GM18861 (cell line): Measurements from ENCODE around the gene ALK.
"Not testable (repeated sequence)": the region's sequence is repeated elsewhere in the genome, so short reads cannot be mapped to it uniquely, and the experiment has no call there.

Experiments
- ATAC-seq: cut with Tn5 transposase; IDR thresholded peaks from one replicate; pipeline ENCODE4 v1.9.1; 2021; ENCODE audit not compliant: unreplicated experiment

Gene ALK

DNA sequence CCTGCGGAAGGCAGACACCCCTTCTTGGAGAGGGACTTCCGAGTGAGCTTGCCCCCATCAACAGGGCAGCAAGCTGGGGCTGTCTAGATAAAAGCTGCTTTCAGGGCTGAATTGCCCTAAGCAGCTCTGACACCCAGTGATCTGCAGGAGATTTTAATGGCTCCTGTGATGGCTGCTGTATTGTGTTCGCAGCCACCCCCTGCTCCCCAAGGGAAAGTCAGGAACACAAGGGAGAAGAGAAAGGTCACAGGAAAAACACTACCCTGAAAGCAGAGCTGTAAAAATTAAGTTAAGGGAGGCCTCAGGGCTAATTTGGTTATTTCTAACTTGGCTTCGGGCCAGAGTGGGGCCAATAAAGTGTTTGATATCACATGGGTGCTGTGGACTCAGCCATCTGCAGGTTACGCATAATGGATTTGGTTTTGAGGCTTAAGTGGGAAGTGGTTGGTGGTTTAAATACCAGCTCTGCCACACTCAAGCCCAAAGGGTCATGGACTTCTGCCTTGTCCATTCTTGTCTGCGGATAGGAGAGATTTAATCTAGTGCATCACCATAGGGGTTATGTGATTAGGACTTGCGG lies 658.6 kb downstream of the ALK start:
- no peak for ATAC-seq

- no peak for ATAC-seq
These were observed 660.4 kb downstream of the ALK start for GRCh38 chr2:29261003-29261402.

GRCh38 chr2:29260142-29260772 lies 661.1 kb downstream of the ALK start:
- no peak for ATAC-seq

DNA sequence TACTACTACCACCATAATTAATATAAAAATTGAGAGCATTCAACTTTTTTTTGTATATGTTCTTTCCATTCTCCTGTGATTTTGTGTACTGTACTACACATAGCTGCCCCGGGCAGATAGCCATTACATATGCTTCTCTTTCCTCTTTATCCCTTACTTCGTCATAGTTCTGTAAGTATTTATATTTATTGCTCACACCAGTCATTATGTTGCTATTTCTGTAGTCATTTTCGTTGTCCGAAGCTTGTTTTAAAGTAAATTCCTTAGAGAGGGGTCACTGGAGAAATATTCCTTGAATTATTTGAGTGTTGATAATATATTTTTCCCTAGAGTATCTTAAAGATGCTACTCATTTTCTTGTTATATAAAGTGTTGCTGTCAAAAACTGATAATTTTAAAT lies 662.2 kb downstream of the ALK start:
- no peak for ATAC-seq

DNA sequence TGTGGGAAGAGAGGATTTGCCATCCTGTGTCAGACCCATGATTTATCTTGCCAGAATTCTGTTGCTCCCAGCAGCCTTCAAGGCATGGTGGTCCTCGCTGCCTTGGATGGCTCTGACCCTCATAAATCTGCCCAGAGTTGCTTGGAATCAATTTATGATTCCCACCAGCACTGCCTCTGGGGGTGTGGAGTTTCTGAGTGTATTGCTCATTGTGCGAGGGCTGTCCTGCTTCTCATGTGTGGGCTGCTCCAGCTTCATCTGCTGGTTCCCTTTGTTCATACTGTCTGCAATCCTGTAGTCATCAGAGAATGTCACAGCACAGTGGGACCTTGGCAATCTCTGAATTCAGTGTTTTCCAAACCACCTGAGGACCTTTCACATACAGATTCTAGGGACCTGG lies 666.4 kb downstream of the ALK start:
- ATAC-seq = no peak

DNA sequence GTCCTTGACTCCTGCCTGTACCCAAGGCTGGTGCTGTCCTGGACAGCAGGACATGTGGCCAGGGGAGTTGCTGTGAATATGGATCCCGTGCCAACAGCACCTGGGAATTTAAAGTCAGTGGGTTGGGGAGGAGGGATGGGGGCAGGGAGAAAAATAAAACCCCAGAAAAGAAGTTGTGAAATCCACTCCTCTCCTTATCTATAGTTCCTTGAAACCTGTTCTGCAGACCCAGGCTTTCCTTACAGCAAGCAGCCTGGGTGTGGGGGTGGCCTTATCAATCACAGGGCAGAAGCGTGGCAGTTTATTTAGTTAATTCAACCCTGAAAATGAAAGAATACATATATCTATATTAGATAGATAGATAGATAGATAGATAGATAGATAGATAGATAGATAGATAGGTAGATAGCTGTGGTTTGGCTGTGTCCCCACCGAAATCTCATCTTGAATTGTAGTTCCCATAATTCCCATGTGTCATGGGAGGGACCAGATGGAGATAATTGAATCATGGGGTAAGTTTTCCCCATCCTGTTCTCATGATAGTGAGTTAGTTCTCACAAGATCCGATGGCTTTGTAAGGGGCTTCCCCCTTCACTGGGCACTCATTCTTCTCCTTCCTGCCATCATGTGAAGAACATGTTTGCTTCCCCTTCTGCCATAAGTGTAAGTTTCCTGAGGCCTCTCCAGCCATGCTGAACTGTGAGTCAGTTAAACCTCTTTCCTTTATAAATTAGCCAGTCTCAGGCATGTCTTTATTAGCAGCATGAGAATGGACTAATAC lies 667.7 kb downstream of the ALK start:
- ATAC-seq = not testable (repeated sequence)

DNA sequence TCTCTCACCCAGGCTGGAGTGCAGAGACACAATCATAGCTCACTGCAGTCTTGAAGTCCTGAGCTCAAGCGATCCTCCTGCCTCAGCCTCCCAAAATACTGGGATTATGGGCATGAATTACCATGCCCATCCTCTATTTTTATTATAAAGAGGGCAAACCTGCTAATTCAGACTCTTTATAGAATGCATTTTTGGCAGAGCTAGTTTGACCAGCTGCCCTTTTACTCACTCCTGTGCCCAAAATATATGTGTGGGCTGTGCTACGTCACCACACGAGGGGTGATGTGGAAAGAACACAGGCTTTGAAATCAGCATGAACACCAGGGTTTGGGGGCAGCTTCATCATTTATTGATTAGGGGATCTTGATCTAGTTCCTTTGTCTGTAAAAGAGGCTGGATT lies 668.4 kb downstream of the ALK start:
- ATAC-seq = no peak

GRCh38 chr2:29251406-29251805 lies 670.0 kb downstream of the ALK start:
- no peak for ATAC-seq

DNA sequence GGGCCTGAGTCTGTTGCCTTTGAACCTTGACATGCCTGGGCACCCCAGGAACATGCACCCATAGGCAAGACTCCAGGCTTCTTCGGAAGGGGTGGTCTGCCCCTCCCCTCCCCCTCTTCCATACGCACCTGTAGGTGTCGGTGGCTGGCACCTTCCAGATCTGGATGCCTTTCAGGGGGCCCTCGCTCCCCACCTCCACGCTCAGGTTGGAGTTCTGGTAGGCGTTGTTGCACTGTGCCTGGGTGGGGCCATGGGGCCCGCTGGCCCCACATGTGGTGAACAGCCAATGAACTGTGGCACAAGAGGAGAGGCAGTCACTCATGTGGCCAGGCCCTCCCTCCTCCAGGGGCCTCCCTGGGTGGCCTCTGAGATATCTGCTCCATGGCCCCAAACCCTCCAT lies 670.4 kb downstream of the ALK start:
- ATAC-seq = no peak

- no peak for ATAC-seq
These were observed 671.6 kb downstream of the ALK start for GRCh38 chr2:29249666-29250253.

DNA sequence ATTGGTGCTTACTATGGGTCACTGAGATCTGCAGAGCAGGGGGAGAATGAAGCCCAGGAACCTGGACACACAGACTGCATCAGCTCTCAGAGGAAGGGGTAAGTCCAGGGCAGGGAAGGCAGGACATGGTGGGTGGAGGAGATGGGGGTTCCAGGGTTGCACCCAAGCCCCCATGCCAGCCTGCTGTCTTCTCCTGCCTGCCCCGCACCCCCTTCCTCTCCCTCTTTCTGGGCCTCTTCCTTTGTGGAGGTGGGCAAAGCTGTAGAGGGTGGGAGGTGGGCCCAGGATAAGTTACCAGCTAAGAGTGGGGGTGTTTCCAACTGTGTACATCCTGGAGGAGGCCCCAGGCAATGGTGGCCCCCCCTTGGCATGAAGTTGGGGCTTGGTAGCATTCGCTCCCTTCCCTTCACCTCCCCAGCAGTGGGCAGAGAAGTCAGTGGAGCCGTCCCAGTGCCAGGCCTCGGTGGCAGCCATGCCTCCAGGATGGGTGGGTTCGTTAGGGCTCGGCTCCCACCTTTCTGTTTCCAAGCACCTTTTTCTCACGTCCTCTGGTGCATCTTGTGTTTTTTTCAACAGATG lies 674.0 kb downstream of the ALK start:
- peak; percentile 10 for ATAC-seq

DNA sequence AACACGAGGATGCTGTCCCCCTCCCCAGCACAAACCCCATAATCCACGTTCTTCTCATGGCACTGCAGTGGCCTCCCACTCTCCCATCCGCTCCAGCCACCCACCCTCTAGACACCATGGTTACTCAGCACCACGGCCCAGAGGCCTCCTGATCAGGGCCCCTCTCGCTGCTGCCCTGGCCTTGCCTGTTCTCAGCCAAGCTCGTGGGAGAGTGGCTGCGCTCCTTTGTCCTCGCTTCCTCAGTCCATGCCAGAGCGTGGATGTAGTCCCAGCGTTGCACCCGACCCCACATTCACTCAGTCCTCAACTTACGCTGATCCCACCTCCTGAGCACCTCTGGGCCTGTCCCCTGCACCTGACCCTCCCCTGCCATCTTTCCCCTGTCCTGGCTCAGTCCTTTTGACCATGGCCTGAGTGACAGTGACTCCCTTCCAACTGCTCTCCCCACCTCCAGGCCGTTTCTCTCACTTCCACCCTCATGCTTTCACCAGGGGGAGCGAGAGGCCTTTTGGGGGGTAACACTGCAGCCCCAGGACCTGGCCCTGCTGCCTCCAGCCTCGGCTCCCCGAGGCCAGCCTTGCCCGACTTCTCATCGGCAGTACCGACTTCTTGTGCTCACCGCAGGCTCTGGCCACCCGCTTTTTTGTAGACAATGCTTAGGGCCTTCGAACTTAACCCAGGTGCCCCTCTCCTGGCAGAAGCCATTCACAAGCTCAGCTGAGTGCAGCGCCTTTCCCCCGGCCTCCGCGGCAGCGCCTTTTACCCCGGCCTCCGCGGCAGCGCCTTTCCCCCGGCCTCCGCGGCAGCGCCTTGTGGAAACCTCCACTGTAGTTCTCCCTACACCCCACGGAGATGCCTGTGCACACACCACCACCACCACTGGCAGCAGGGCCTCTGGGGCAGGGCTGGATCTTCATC lies 674.7 kb downstream of the ALK start:
- no peak for ATAC-seq

GRCh38 chr2:29245742-29246382 lies 675.5 kb downstream of the ALK start:
- no peak for ATAC-seq

GRCh38 chr2:29245035-29245741 lies 676.2 kb downstream of the ALK start:
- ATAC-seq = not testable (repeated sequence)

- no peak for ATAC-seq
These were observed 678.6 kb downstream of the ALK start for GRCh38 chr2:29242621-29243375.

DNA sequence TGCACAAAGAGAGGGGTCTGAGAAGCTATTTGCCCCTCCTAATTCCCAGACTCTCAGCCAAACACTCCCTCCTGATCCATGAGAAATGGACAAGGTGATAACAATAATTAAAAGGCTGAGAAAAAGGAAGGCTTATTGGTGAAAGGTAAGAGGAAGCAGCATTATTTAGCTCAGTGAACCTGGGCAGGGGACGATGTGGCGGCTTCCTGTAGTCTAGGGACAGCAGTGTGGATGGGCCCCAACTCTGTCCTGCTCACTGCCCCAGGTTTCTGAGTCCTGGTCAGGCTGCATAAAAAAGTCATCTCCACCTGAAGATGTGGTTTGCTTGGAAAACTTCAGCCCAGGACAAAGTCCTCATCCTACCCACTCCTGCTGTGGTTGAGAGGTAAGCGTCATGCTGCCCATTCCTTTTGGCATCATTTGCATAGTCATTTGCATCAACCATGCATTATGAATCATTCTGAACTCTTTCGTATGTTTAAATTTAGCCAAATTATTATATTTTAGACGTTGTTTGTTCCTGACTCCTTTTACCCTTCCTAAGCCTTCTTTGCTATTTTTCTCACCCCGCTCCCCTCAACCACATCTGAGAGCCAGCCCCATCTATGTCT lies 679.3 kb downstream of the ALK start:
- ATAC-seq = no peak

- no peak for ATAC-seq
These were observed 680.0 kb downstream of the ALK start for GRCh38 chr2:29241341-29241740.

DNA sequence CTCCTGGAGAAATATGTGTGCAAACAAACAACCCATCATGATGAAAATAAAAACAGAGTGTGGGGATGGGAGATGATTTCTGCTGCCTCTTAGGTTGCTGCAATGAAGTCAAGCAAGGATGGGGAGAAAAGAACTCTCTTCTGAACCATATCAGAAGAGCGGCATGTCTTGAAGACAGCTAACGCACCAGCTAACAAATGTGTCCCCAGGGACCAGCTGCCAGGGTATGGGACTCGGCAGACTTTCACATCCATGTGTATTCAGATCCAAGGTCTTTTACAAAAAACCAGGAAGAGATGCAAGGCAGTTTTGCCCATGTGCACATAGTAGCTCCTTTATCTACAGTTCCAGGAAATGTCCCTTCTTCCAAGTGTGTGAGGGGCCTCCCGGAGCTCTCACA lies 680.8 kb downstream of the ALK start:
- ATAC-seq = no peak
